SU-DHL-6 (cell line): ENCODE results near the gene VRK3.

Experiments
- H2AFZ ChIP-seq: fragments of 200-600 bp; sonication (generic); 2 replicates; pipeline ENCODE4 v1.6.1; 2014; ENCODE audit warnings: low read depth, mild to moderate bottlenecking, moderate library complexity, mixed read lengths, antibody characterized with exemption, low read length; ENCODE audit not compliant: severe bottlenecking
- H3F3A ChIP-seq: fragments of 200-600 bp; shearing (Covaris generic); 2 replicates; pipeline ENCODE4 v1.6.0; 2016; ENCODE audit warnings: antibody characterized with exemption, mild to moderate bottlenecking; ENCODE audit not compliant: insufficient read depth
- H3K27ac ChIP-seq: fragments of 200-600 bp; sonication (generic); 2 replicates; pipeline ENCODE4 v1.5.1; 2016; ENCODE audit warnings: low read depth, mild to moderate bottlenecking, low read length, moderate library complexity, mixed read lengths
- H3K27me3 ChIP-seq: fragments of 200-600 bp; sonication (generic), shearing (Covaris generic); 2 replicates; pipeline ENCODE4 v1.6.0; 2014; ENCODE audit warnings: mild to moderate bottlenecking, low read length
- H3K36me3 ChIP-seq: fragments of 200-600 bp; sonication (generic); 2 replicates; pipeline ENCODE4 v1.6.1; 2014; ENCODE audit warnings: mild to moderate bottlenecking, low read length, mixed read lengths
- H3K4me2 ChIP-seq: fragments of 300-600, 200-600 bp; shearing (Covaris generic), sonication (generic); 2 replicates; pipeline ENCODE4 v1.6.0; 2014; ENCODE audit warnings: low read length, low read depth, mild to moderate bottlenecking; ENCODE audit not compliant: poor library complexity, severe bottlenecking
- H3K4me3 ChIP-seq: fragments of 200-600 bp; sonication (generic); 2 replicates; pipeline ENCODE4 v1.5.1; 2014; ENCODE audit warnings: antibody characterized with exemption, low read length, mild to moderate bottlenecking, mixed read lengths; ENCODE audit not compliant: insufficient read depth, poor library complexity, severe bottlenecking
- H3K79me2 ChIP-seq: fragments of 200-600 bp; sonication (generic); 2 replicates; pipeline ENCODE4 v1.6.1; 2014; ENCODE audit warnings: mild to moderate bottlenecking, low read length, moderate library complexity; ENCODE audit not compliant: insufficient read depth
- H3K9ac ChIP-seq: fragments of 200-600 bp; sonication (generic); 2 replicates; pipeline ENCODE4 v1.7.0; 2014; ENCODE audit warnings: mild to moderate bottlenecking, low read length
- H3K9me2 ChIP-seq: fragments of 200-600 bp; sonication (generic); replicated peaks from 2 replicates; pipeline ENCODE4 v1.6.1; 2014; ENCODE audit warnings: low read length; ENCODE audit not compliant: insufficient read depth
- H3K9me3 ChIP-seq: fragments of 200-600 bp; sonication (generic); 2 replicates; pipeline ENCODE4 v1.6.1; 2014; ENCODE audit warnings: low read length, mixed read lengths; ENCODE audit not compliant: insufficient read depth
- H4K20me1 ChIP-seq: fragments of 200-600 bp; sonication (generic); 2 replicates; pipeline ENCODE4 v1.6.1; 2014; ENCODE audit warnings: low read depth, mild to moderate bottlenecking, antibody characterized with exemption, low read length, moderate library complexity, mixed read lengths
- EZH2phosphoT487 ChIP-seq: fragments of 200-600 bp; sonication (generic), shearing (Covaris generic); conservative IDR thresholded peaks from 2 replicates; pipeline ENCODE4 v1.6.1; 2018; ENCODE audit warnings: mild to moderate bottlenecking, antibody characterized with exemption, low read length, moderate library complexity, mixed read lengths
- TF ChIP-seq, protein P1 (sequence below): fragments of 200-600 bp; sonication (generic); IDR thresholded peaks from one replicate; pipeline ENCODE4 v1.5.1; 2017; ENCODE audit warnings: antibody characterized with exemption, mild to moderate bottlenecking, low read length, moderate library complexity; ENCODE audit not compliant: insufficient read depth, poor library complexity, severe bottlenecking

Gene VRK3

DNA sequence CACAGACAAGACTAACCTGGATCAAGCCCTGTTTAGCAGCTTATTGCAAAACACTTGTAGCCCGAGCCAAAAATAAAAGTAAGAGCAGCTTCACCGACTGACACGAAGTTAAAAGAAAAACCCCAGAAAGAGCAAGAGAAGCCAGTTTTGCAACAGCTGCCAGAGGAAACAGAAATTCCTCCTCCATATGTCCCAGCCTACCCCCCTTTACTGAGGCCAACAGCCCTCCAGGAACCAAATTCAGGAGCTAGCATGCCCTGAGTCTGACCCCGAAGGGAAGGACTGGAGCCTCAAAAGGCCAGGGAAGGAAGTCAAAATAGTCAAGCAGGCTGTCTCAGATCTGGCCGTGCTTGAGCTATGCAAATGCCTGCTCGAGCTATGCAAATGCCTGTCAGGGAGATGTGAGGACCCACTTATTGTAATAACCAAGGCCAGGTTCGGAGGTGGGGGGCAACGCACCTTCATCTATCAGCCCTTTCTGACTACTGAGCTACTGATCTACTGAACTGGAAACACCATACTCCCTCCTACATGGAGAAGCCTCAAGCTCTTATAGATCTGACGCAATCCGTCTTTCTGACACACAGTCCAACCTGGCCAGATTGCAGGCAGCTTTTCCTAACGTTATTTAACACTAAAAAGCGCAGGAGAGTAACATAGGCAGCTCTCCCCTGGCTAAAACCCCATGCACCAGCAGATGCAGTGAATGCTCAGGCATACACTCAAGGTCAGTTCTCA is 70.9 kb downstream of the VRK3 start:
- no peak overlapping the region for H3K4me2 ChIP-seq
- no peak overlapping the region for H3K27ac ChIP-seq
- no peaks in the 10 kb centered on the region for H3K9me3 ChIP-seq
- no peaks in the 10 kb centered on the region for H3K9me2 ChIP-seq
- no peaks in the 10 kb centered on the region for H3K36me3 ChIP-seq
- TF ChIP-seq EZH2phosphoT487, result no peak
- TF ChIP-seq, protein P1, sequence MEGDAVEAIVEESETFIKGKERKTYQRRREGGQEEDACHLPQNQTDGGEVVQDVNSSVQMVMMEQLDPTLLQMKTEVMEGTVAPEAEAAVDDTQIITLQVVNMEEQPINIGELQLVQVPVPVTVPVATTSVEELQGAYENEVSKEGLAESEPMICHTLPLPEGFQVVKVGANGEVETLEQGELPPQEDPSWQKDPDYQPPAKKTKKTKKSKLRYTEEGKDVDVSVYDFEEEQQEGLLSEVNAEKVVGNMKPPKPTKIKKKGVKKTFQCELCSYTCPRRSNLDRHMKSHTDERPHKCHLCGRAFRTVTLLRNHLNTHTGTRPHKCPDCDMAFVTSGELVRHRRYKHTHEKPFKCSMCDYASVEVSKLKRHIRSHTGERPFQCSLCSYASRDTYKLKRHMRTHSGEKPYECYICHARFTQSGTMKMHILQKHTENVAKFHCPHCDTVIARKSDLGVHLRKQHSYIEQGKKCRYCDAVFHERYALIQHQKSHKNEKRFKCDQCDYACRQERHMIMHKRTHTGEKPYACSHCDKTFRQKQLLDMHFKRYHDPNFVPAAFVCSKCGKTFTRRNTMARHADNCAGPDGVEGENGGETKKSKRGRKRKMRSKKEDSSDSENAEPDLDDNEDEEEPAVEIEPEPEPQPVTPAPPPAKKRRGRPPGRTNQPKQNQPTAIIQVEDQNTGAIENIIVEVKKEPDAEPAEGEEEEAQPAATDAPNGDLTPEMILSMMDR, result no peak
- H3K79me2 ChIP-seq, result no peaks in the 10 kb centered on the region
- no peaks in the 10 kb centered on the region for H4K20me1 ChIP-seq
- H3K4me3 ChIP-seq, result no peak overlapping the region
- no peak overlapping the region for H2AFZ ChIP-seq
- H3F3A ChIP-seq, result no peaks in the 10 kb centered on the region
- no peak overlapping the region for H3K9ac ChIP-seq
- no peaks in the 10 kb centered on the region for H3K27me3 ChIP-seq

DNA sequence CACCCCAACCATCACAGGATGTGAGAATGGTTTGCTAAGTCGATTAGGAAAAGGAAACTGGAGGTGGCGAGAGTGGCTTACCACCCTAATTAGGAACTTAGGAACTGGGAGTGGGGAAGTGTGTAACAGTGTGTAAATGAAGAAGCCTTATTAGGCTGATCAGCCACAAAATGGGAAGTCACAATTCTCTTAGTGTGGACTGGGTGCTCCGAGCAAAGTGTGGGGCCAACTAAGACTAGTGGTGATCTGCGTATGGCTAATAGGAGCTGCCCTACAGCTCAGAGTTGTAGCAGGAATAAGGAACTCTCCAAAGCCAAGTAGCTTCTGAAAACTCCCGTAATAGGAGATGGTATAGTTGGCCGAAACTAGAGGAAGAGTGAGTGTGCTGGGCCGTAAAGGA is 71.8 kb downstream of the VRK3 start:
- Histone ChIP-seq H3K27me3 (no peaks in the 10 kb centered on the region), H4K20me1 (no peaks in the 10 kb centered on the region), H3K9me3 (no peaks in the 10 kb centered on the region), H2AFZ (no peak overlapping the region), H3K9me2 (no peaks in the 10 kb centered on the region), H3K9ac (no peak overlapping the region), H3K4me2 (no peak overlapping the region), H3F3A (no peaks in the 10 kb centered on the region), H3K36me3 (no peaks in the 10 kb centered on the region), H3K27ac (no peak overlapping the region), H3K4me3 (no peak overlapping the region), H3K79me2 (no peaks in the 10 kb centered on the region)
- no peak for TF ChIP-seq EZH2phosphoT487
- TF ChIP-seq, protein P1, result no peak

DNA sequence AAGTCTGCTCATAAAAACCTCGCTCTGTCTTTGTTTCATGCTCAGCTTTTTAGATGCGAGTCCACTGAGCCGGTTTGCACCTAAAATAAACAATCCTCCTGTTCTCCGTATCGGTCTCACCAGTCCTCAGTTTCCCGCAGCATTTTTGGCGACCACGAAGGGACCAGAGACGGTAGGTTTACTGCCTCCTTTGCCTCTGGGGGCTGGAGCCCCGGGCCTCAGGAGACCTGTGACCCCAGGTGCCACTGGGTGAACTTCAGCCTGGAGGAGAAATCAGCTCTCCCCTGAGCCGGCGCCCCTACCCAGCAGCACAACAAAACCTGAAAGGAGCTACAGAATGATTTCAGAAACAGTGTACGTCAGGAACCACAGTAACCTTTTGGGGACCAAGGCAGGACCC is 72.3 kb downstream of the VRK3 start:
- Histone ChIP-seq H3K36me3 (no peaks in the 10 kb centered on the region), H3F3A (no peaks in the 10 kb centered on the region), H3K9me2 (no peaks in the 10 kb centered on the region), H3K9me3 (no peaks in the 10 kb centered on the region), H4K20me1 (no peaks in the 10 kb centered on the region), H3K9ac (no peak overlapping the region), H3K4me3 (no peak overlapping the region), H3K27me3 (no peaks in the 10 kb centered on the region), H3K27ac (no peak overlapping the region), H3K4me2 (no peak overlapping the region), H2AFZ (no peak overlapping the region), H3K79me2 (no peaks in the 10 kb centered on the region)
- no peak for TF ChIP-seq EZH2phosphoT487
- TF ChIP-seq, protein P1, result no peak
